HG03066 (cell line): Measurements from ENCODE around the gene QKI.
"Not testable (repeated sequence)": the region's sequence is repeated elsewhere in the genome, so short reads cannot be mapped to it uniquely, and the experiment has no call there.

Experiments used
- ATAC-seq: cut with Tn5 transposase; IDR thresholded peaks from one replicate; pipeline ENCODE4 v1.9.1; 2021; ENCODE audit warnings: low read depth; ENCODE audit not compliant: unreplicated experiment

The QKI gene

DNA sequence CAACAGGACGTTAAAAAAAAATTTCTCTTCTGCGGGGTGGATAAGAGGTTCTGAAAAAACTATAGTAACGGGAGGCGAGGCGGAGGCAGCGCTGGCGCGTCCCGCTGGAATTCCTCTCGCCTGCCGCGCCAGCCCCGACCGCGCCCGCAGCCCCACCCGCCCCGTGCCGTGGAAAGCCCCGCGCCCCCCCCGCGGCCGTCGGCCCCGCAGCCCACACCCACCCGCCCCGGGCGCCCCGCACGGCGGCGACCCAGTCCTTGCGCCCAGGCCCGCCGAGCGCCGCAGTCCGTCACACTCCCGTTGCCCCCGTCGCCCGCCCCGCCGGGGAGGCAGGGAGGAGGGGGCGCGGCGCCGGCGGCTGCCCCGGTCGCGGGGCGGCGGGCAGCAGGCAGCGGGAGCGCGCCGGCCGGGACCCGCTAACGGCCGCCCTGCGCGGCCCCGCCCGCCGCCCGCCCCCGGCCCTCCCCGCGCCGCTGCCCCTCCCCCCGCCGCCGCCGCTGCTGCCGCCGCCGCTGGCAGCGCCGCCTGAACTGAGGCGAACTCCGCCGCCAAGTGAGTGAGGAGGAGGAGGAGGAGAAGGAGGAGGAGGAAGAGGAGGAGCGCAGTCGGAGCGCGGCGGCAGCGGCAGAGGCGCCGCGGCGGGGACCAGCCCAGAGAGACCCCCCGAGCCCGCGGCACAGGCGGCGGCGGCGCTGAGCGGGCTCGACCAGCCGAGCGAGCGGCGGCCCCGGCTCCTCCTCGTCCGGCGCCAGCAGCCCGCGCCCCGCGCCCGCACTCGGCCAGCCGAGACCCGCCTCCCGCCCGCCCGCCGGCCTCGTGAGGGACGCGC is at the start of gene QKI:
QKI (plus strand) TSS at position 602 of the 829 bp plus-strand sequence. CDS start 476 bp downstream, outside the sequence.
- ATAC-seq: peak; percentile 28

DNA sequence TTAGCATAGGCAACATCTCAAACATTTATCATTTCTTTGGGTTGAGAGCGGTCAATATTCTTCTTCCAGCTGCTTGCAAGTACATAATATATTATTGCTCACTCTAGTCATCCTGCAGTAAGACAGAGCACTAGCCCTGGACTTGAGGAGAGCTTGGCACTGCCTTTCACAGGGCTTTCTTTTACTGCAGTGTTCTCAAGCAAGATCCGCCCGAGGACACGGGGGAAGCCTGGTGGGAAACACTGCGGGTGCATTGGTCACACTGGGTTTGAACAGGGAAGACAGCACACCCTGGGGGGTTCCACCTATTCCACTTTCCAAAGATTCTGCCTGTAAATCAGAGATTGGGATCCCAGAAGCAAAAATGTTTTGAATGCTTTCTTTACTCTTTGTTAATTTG is 48.2 kb upstream of the QKI start:
- ATAC-seq: no peak

GRCh38 chr6:163367497-163368183 is 46.9 kb upstream of the QKI start:
- no peak for ATAC-seq

DNA sequence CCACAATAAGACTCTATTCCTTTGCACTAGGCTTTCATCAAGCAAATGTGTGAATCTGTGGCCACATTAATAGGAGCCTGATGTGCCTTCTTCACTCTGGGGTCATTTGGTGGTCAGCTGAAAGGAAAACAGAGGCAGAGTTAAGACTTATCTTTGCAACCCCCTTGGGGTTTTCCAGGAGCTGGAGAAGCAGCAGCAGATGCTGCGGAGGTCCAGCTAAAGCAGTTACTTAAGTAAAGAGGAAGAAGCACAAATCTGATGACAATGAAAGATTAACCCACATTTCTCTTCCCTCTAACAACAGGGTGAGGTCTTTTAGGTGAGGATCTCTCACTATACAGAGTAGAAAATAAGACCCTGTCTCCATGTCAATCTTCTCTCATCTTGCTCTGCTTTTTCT is 45.4 kb upstream of the QKI start:
- ATAC-seq: no peak

DNA sequence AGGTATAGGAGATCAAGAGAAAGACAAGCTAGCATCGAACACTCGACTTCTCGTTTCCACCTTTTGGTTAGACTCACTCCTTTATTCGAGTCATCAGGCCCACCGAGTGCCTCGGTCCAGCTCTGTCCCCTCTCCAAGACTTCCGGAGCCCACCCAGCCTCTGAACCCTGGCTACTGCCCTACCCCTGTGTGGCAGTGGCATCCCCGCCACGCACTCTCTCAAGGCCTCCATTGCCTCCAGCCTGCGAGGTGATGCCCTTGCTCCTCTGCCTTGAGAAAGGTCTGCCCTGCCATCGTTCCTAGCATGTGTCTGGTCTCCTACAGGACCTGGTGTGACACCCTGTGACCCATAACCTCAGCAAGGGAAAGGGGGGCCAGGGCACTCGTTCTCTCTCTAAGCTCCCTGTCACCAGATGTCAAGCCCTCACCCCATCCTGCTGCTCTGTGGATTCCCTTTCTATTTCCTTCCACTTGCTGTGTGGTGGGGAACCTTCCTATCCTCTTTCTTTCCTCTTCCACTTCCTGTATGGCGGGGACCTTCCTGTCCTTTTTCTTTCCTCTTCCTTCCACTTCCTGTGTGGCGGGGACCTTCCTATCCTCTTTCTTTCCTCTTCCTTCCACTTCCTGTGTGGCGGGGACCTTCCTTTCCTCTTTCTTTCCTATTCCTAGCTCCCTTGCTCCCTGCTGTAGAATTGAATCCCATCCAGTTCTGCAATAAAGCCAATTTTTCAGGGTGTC is 44.7 kb upstream of the QKI start:
- ATAC-seq: no peak

- ATAC-seq: no peak
Observed at GRCh38 chr6:163370464-163371117, 43.9 kb upstream of the QKI start.

- no peak for ATAC-seq
Observed at GRCh38 chr6:163371129-163371528, 43.4 kb upstream of the QKI start.

- ATAC-seq: no peak
Observed at GRCh38 chr6:163373240-163373639, 41.3 kb upstream of the QKI start.

- no peak for ATAC-seq
Observed at GRCh38 chr6:163375361-163375760, 39.2 kb upstream of the QKI start.

GRCh38 chr6:163376187-163376586 is 38.3 kb upstream of the QKI start:
- ATAC-seq: no peak

DNA sequence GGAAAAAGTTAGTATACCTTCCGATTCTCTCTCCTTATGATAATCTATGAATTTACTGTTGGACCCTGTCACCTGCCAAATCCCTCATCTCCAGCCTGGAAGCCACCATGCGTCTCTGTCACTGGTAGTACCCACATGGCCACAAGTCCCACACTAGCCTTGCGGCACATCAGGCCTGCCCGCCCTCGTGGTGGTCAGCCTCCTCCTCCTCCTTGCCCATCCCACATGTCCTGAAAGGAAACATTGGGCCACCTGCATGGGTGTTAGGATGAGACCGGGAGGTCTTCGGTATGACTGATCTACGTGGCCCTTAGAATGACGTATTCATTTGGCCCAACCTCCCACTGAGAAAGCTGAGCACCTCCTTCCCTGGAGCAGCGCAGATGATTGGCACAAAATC is 37.0 kb upstream of the QKI start:
- no peak for ATAC-seq

DNA sequence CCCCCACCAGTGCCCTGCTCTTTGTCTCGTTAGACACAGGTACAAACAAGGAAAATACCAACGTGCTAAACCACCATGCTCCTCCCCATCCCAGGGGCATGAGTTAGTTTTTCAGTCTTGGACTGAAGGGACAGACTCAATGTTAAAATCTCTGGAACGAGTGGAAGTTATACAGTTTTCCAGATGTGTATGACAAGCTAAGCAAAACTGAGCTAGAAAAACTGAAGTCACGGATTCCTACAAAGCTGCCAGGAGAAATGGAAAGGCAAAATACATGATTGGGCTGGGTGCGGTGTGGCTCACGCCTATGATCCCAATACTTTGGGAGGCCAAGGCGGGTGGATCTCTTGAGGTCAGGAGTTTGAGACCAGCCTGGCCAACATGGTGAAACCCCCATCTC is 34.3 kb upstream of the QKI start:
- no peak for ATAC-seq

DNA sequence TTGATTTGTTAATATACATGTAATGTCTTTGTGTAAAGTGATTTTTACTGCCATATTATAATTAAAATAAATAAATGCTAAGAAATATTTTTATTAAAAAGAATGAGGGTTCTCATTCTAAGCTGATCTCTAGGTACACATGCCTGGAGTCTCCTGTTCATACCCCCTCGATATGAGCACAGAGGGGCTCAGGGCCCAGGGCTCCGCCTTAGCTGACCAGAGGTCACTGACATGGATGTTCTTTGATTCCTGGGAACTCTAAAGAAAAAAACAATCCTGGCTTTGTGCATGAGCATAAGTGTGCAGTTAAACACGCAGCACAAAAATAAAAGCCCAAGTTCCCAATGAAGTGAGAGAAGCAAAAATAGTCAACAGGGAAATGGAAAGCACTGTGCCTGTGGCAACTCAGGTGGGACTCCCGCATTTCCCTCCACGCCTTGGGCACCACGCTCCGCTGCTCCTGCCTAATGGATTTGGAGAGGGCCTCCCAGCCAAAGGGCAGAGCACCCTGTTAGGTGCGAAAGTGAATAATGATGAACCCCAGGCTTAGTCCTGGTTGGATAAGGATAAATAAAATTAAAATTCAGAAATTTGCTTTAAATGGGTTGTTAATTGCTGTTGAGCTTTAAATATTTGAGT is 33.3 kb upstream of the QKI start:
- no peak for ATAC-seq

- not testable (repeated sequence) for ATAC-seq
Observed at GRCh38 chr6:163383396-163383795, 31.1 kb upstream of the QKI start.

DNA sequence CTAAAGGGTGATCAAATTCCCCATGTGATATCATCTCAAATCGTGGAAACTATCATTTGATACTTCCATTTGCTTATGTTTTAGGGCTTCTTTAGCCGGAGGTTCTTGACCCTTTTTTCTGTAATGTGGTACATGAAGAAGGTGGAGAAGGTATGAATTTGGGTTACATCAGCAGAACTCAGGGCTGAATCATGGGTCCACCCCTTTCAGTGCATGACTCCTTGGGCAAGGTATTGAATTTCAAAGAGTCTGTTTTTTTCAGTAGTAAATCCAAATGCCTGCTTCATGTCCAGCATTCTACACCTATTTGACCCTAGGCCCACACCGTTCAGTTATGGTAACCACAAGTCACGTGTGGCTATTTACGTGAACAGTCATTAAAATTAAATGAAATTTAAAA is 30.6 kb upstream of the QKI start:
- no peak for ATAC-seq

- no peak for ATAC-seq
Observed at GRCh38 chr6:163384510-163384909, 30.0 kb upstream of the QKI start.

- not testable (repeated sequence) for ATAC-seq
Observed at GRCh38 chr6:163385503-163385902, 29.0 kb upstream of the QKI start.

GRCh38 chr6:163386329-163386908 is 28.1 kb upstream of the QKI start:
- no peak for ATAC-seq

- ATAC-seq: no peak
Observed at GRCh38 chr6:163387317-163387716, 27.2 kb upstream of the QKI start.

DNA sequence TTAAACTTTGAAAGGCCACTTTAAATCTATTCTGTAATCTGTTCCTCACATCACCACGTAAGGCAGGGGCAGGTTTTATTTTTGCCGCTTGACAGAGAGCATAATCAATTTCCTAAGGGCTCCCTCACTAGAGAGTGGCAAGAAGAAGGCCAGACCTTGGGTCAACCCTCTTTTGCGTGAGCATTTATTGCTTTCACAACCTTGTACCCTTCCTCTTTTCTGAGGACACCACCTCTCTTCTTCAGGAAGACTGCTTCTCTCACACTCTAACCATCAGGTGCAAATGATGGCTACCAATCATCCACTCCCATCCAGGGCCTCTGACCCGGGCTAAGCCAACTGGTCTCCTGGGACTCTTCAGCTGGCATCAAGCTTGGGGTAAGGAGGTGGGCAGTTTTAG is 25.2 kb upstream of the QKI start:
- no peak for ATAC-seq
